T-helper 9 cell (primary cell): ENCODE results near the gene KLF13.

Experiments used
- DNase-seq: peaks from one replicate; pipeline ENCODE4 v3.0.0-alpha.2; 2020

KLF13 gene

GRCh38 chr15:31365655-31366127 lies 39.1 kb downstream of the KLF13 start:
- DNase-seq: peak; percentile 65

- DNase-seq: no peak
Measured at GRCh38 chr15:31366169-31366734, 39.6 kb downstream of the KLF13 start.

GRCh38 chr15:31367021-31367729 lies 40.5 kb downstream of the KLF13 start:
- DNase-seq: no peak

- DNase-seq: no peak
Measured at GRCh38 chr15:31367730-31368344, 41.2 kb downstream of the KLF13 start.

- DNase-seq: no peak
Measured at GRCh38 chr15:31369727-31370126, 43.1 kb downstream of the KLF13 start.

GRCh38 chr15:31371520-31372240 lies 45.0 kb downstream of the KLF13 start:
- DNase-seq: no peak

GRCh38 chr15:31372635-31373091 lies 46.0 kb downstream of the KLF13 start:
- DNase-seq: no peak

GRCh38 chr15:31373096-31373865 lies 46.6 kb downstream of the KLF13 start:
- no peak for DNase-seq

GRCh38 chr15:31373970-31374369 lies 47.3 kb downstream of the KLF13 start:
- DNase-seq: no peak

- no peak for DNase-seq
Measured at GRCh38 chr15:31374489-31374888, 47.9 kb downstream of the KLF13 start.

- no peak for DNase-seq
Measured at GRCh38 chr15:31374986-31375385, 48.4 kb downstream of the KLF13 start.

- no peak for DNase-seq
Measured at GRCh38 chr15:31375772-31376171, 49.1 kb downstream of the KLF13 start.

GRCh38 chr15:31376511-31376910 lies 49.9 kb downstream of the KLF13 start:
- DNase-seq: no peak

GRCh38 chr15:31377030-31377429 lies 50.4 kb downstream of the KLF13 start:
- no peak for DNase-seq

GRCh38 chr15:31378363-31378903 lies 51.8 kb downstream of the KLF13 start:
- DNase-seq: no peak

GRCh38 chr15:31379042-31379441 lies 52.4 kb downstream of the KLF13 start:
- DNase-seq: no peak

- no peak for DNase-seq
Measured at GRCh38 chr15:31379577-31379976, 52.9 kb downstream of the KLF13 start.

GRCh38 chr15:31381801-31382712 lies 55.4 kb downstream of the KLF13 start:
- no peak for DNase-seq

- DNase-seq: no peak
Measured at GRCh38 chr15:31382713-31383045, 56.0 kb downstream of the KLF13 start.

- no peak for DNase-seq
Measured at GRCh38 chr15:31383139-31383538, 56.5 kb downstream of the KLF13 start.

GRCh38 chr15:31384568-31384967 lies 57.9 kb downstream of the KLF13 start:
- DNase-seq: no peak
